Kidney (tissue), 14 donors: Measurements from ENCODE around the gene COP1. TPM values are rescaled to one million over a fixed set of nuclear protein-coding genes. Genes with fewer than 3 reads are reported as not detected.

ENCODE experiments used
- DNase-seq, 5 donors: peaks; one replicate each; pipeline ENCODE4 v3.0.0-alpha.2; 2013 to 2020
- FAIRE-seq: peaks from 2 replicates; lab custom pipeline; 2012; peaks lifted over from hg19 to GRCh38; lab: Jason Lieb, UNC
- H3K27ac ChIP-seq, 2 donors: one replicate each; pipeline ENCODE4 v1.7.0; 2013; ENCODE audit warnings: low read depth in 2 of 2, low read length in 2 of 2, inconsistent platforms in 1 of 2
- H3K27me3 ChIP-seq: one replicate; pipeline ENCODE4 v1.7.1; 2013; ENCODE audit warnings: low read length, inconsistent platforms; ENCODE audit not compliant: control insufficient read depth, insufficient read depth
- H3K36me3 ChIP-seq, 3 donors: one replicate each; pipeline versions ENCODE4 v1.7.0 to v1.7.1; 2013; ENCODE audit warnings: low read length in 3 of 3, control low read depth in 1 of 3, inconsistent platforms in 1 of 3; ENCODE audit not compliant: insufficient read depth in 3 of 3, control insufficient read depth in 2 of 3
- H3K4me1 ChIP-seq, 3 donors: one replicate each; pipeline versions ENCODE4 v1.7.0 to v1.7.1; 2013; ENCODE audit warnings: low read length in 3 of 3, inconsistent platforms in 1 of 3, low read depth in 1 of 3; ENCODE audit not compliant: control insufficient read depth in 2 of 3, insufficient read depth in 2 of 3
- H3K4me3 ChIP-seq, 3 donors: one replicate each; pipeline versions ENCODE4 v1.7.0 to v1.8.1; 2013; ENCODE audit warnings: low read length in 3 of 3, control low read depth in 1 of 3, inconsistent platforms in 1 of 3
- H3K9ac ChIP-seq, 3 donors: one replicate each; pipeline versions ENCODE4 v1.7.0 to v1.7.1; 2013; ENCODE audit warnings: low read length in 3 of 3, control low read depth in 1 of 3, inconsistent platforms in 1 of 3
- H3K9me3 ChIP-seq, 3 donors: one replicate each; pipeline versions ENCODE4 v1.7.0 to v1.7.1; 2013; ENCODE audit warnings: low read length in 3 of 3, control low read depth in 1 of 3, inconsistent platforms in 1 of 3; ENCODE audit not compliant: control insufficient read depth in 2 of 3, insufficient read depth in 1 of 3
- intact Hi-C: fragments of 100-400 bp; cut with DNase I; formaldehyde crosslinking; loops from one replicate; pipeline ENCODE4 v1.11.1; 2022
- polyA plus RNA-seq: library from polyadenylated mRNA; stranded (reverse); fragments of 350-450 nt; fragmentation: Illumina TruSeq; extraction: RNeasy Lipid Tissue Mini Kit (QIAGEN cat#74804); gene quantifications from one replicate; pipeline ENCODE4 v1.2.3, GENCODE V29; 2014; ENCODE audit warnings: low read depth, low replicate concordance; ENCODE audit not compliant: insufficient read depth
- total RNA-seq: library from RNA; stranded (reverse); fragmentation: NEBNext Ultra II Directional; extraction: Animal tissue kit (Norgen Biotek cat#: 25700); gene quantifications from one replicate; pipeline ENCODE4 v1.2.1, GENCODE V29; 2021
- TF ChIP-seq, protein P1 (sequence below): IDR thresholded peaks from 3 replicates; pipeline ENCODE4 v1.5.1; 2012; ENCODE audit warnings: mild to moderate bottlenecking, moderate library complexity, borderline replicate concordance; ENCODE audit not compliant: insufficient read depth; ENCODE audit errors: extremely low read depth
- donor health status: control.
- donor health status: control.
- donor health status: control.
- donor health status: control.
- donor health status: control.
- donor health status: DM: yes; HTN: yes; CAD: no.
- donor health status: Normal renal cell carcinoma (clear cell type).

Gene COP1
- total and polyA plus RNA-seq, 2 donors from 2014 or later: 38.3 to 40.2 TPM

DNA sequence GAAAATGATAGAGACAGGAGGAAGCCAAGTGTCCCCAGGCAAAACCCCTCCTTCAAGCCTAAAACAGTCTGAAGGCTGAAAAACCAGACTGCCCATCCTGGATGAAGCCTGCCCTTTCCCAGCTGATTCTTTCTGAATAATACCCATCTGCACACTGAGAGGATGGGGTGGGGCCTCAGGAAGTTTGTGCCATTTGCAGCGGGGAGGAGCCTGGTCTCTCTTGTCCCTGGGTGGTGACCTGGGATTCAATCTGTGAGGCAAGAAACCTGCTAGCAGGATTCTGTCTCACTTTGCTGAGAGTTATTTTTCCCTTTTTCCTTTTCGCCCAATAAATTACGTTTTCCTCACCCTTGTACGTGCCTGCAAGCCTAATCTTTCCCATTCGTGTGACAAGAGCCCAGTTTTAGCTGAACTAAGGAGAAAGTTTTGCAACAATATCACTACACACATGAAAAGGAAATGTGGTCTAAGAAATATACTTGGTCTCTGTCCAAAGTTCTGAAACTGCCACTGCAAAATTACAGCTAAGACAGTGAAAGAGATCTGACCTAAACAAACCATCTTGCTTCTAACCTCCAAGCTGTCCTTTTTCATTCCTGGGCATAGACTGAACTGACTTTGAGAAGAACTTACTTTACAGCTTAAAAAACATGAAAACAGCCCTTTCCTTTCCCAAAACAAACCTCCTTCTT lies 105.0 kb downstream of the COP1 start:
- Histone ChIP-seq H3K9me3 (peaks cover 2 to 25% (median 11%) of the 10 kb centered on the region in 3 donors), H3K27ac (no peak overlapping the region), H3K4me3 (no peak overlapping the region), H3K36me3 (peaks cover 0 to 12% (median 9%) of the 10 kb centered on the region in 3 donors), H3K4me1 (no peaks in the 10 kb centered on the region), H3K9ac (no peak overlapping the region), H3K27me3 (no peaks in the 10 kb centered on the region)
- FAIRE-seq (no peak), DNase-seq (peak in 2 of 5 donors; percentile 15 to 28)
- TF ChIP-seq, protein P1, sequence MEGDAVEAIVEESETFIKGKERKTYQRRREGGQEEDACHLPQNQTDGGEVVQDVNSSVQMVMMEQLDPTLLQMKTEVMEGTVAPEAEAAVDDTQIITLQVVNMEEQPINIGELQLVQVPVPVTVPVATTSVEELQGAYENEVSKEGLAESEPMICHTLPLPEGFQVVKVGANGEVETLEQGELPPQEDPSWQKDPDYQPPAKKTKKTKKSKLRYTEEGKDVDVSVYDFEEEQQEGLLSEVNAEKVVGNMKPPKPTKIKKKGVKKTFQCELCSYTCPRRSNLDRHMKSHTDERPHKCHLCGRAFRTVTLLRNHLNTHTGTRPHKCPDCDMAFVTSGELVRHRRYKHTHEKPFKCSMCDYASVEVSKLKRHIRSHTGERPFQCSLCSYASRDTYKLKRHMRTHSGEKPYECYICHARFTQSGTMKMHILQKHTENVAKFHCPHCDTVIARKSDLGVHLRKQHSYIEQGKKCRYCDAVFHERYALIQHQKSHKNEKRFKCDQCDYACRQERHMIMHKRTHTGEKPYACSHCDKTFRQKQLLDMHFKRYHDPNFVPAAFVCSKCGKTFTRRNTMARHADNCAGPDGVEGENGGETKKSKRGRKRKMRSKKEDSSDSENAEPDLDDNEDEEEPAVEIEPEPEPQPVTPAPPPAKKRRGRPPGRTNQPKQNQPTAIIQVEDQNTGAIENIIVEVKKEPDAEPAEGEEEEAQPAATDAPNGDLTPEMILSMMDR: no peak
- intact Hi-C loops: no loop called here

DNA sequence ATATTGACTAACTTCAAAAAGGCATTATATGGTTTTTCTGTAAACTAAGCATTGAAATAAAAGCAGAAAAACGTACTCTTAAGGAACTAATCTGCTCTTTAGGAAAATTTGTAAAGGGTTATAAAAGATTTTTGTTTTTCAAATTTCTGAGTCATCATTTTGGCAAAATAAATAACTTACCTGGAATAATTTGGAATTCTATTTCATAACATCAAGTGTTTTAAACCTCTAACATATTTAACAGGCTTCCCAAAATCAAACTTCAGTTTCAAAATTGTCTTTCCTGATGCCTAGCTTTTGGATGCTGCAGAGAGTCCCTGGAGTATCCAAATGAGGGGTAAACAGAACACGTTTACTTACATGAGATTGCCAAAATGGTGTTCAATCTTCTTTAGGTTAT lies 108.5 kb downstream of the COP1 start:
- FAIRE-seq (no peak), DNase-seq (no peak)
- TF ChIP-seq, protein P1: no peak
- Histone ChIP-seq H3K36me3 (peaks cover 0 to 12% (median 12%) of the 10 kb centered on the region in 3 donors), H3K9me3 (peaks cover 2 to 29% (median 11%) of the 10 kb centered on the region in 3 donors), H3K9ac (no peak overlapping the region), H3K4me1 (no peaks in the 10 kb centered on the region), H3K27me3 (no peaks in the 10 kb centered on the region), H3K27ac (no peak overlapping the region), H3K4me3 (no peak overlapping the region)
- intact Hi-C loops: no loop called here

DNA sequence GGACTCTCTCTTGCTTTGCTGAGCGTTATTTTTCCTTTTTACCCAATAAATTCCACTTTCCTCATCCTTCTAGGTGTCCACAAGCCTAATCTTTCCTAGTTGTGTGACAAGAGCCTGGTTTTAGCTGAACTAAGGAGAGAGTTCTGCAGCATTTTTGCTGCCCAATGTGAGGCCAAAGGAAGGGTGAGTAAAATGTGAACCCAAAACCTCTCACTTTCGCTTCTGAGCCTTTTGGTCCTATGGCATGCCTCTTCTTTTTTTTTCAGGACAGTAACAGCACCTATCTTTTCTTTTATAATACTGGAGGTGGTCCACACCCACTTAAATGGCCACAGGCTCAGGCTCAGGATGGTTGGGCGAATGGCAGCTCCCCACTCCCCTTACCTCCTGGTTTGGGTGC lies 111.1 kb downstream of the COP1 start:
- intact Hi-C loops: no loop called here
- Histone ChIP-seq H3K36me3 (peaks cover 0 to 12% (median 12%) of the 10 kb centered on the region in 3 donors), H3K9me3 (peaks cover 2 to 29% (median 11%) of the 10 kb centered on the region in 3 donors), H3K9ac (no peak overlapping the region), H3K4me1 (no peaks in the 10 kb centered on the region), H3K27ac (no peak overlapping the region), H3K27me3 (no peaks in the 10 kb centered on the region), H3K4me3 (no peak overlapping the region)
- DNase-seq: no peak
- FAIRE-seq: no peak
- TF ChIP-seq, protein P1: no peak
